Measurements from ENCODE around the gene GNAO1.

The GNAO1 gene

GRCh38 chr16:56307534-56307873, 116.2 kb downstream of the GNAO1 start:
- no peak for DNase-seq

DNA sequence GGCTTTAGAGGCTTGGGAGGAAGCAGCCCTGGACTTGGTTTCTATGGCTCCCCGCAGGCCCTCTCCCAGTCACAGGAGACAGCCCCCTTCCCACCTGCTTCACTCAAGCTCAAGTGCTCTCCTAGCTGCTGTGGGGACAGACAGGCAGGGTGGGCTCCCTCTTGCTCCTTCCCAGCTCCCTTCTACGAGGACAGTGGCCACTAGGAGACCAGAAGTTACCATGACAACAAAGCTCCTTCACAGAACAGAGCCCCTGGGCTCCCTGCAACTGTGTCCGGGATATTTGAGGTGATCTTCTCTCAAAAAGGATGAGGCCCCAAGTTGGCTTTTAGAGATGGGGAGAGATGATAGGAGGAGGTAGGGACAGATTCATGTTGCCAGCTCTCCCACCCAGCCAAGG, 117.7 kb downstream of the GNAO1 start:
- no peak for DNase-seq

GRCh38 chr16:56310690-56311089, 119.4 kb downstream of the GNAO1 start:
- peak in 4 of 56 donors; percentile 15 to 65 (median 37) for DNase-seq

GRCh38 chr16:56311208-56312027, 120.1 kb downstream of the GNAO1 start:
- DNase-seq: no peak

GRCh38 chr16:56312028-56312300, 120.7 kb downstream of the GNAO1 start:
- DNase-seq: no peak

DNA sequence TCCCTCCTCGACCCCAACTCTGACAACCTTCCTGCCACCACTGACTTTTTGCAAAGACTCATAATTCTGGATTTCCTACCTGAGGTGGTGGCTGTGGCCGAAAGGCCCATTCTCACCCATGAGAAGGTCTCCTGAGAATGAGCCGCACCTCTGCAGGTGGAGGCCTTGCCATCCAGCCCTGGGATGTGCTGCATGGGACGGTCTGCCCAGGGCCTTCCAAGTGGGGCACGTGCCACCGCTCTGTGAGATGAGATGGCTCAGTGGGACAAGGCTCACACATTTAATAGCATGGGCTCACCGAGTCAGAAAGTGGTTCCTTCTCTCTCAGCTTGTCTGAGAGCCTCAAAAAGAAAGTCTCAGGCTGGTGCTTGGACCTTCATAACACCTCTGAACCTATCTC, 121.3 kb downstream of the GNAO1 start:
- DNase-seq: no peak

DNA sequence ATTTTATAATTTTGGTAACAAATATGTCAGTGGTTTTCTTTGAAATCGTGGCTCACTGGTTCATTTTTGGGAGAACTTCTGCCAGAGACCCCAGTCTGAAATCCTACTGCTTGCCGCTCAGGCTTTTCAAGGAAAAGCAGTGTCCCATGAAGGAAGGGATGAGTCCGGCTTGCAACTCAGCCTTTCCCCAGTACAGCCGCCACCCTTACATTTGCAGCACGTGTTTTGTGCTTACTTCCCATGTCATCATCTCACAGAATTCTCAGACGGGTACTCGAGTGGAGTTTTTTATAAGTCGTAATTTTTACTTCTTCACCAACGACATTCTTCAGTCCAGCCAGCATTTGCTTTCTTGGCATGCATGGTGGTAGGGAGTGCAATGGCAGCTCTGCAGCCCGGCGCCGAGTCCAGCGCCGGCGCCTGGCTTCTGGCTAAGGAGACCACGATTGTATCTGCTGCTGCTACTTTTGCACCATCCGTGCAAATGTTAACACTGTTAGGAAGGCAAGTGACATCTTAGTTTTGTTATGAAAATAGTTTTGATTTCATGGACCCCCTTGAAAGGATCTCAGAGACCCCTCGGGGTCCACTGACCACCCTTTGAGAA, 123.1 kb downstream of the GNAO1 start:
- DNase-seq: no peak

- DNase-seq: no peak
Observed at GRCh38 chr16:56315955-56316354, 124.7 kb downstream of the GNAO1 start.

DNA sequence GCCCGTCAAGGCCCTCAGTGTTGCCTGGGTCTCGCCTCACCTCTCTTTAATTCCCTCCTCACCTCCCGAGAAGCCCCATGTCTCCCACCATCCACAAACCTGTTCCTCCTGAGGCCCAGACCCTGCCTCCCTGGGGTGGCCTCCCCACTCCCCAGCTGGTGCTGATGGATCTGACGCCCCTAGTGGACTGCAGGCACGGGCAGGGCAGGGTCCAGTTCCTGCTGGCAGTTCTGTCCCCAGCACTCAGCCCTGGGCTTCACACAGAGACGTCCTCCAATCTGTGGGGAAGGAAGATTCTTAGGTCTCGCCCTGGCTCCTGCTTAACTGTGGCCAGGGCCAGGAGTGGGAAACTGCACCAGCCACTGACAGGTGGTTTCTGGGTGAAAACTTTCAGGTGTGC, 125.3 kb downstream of the GNAO1 start:
- peak in 1 of 56 donors; percentile 21 for DNase-seq

GRCh38 chr16:56317998-56318826, 126.9 kb downstream of the GNAO1 start:
- DNase-seq: peak in 54 of 56 donors; percentile 45 to 95 (median 82)

DNA sequence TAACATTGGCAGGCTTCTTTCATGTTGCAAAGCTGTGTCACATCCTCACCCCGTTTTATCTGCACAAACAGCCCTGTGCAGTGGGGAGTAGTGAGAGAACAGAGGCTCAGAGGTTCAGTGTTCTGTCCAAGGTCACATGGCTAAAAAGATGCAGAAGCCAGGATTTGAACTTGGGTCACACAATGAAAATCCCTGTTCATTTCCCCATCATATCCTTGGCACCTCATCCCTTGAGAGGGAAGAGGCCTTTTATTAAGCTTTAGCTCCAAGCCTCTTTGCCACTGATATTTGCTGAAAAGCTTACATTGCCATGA, 127.5 kb downstream of the GNAO1 start:
- peak in 1 of 56 donors; percentile 52 for DNase-seq

GRCh38 chr16:56319376-56319775, 128.1 kb downstream of the GNAO1 start:
- DNase-seq: peak in 28 of 56 donors; percentile 32 to 82 (median 50)

DNA sequence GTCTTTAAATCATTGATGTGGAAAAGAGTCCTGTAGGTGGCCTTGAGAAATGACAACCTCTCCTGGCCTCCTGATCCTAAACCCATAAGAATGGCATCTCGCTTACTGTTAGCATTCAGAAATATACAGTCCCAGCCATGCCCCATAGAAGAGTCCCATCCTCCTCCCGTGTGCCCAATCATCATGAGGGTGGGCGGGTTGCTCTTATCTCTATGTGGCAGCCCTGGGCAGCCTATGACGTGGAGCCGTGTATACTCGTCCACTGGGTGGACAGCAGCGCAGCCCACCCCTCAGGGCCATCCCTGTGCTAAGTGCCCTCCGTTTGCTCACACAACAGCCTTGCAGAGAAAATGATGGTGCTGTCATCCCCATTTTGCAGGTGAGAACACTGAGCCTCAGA, 128.8 kb downstream of the GNAO1 start:
- DNase-seq: no peak

DNA sequence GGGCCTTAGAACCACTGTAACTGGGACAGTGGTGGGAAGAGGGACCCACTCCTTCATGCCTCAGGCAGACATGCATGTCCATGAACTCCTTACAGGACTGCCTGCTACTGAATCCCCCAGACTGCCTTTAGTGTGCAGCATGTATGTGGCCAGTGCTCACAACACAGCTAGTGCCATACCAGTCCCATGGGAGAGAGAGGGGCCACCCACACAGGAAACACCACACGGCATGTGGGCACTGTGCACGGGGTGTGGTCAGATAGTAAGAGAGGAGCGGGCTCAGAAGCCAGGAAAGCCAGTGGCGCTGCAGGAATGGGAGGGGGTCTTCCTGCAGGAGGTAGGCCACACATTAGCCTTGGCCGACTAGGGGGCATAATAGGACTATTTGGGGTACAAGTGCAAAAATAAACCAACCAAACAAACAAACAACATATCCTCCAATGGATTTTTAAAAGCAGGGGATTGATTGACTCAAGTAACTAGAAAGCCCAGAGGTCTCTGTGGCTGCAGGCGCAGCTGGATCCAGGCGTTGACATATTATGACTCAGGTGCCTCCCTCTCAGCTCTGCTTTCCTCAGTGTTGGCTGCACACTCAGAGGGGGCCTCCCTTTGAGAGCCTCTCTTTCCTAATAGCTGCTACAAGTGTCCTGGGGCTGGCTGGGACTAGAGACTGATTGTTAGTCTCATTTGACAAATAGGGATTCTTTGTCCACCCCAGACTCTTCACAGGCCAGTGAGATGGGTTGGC, 129.7 kb downstream of the GNAO1 start:
- no peak for DNase-seq

- no peak for DNase-seq
Observed at GRCh38 chr16:56321571-56321970, 130.3 kb downstream of the GNAO1 start.

DNA sequence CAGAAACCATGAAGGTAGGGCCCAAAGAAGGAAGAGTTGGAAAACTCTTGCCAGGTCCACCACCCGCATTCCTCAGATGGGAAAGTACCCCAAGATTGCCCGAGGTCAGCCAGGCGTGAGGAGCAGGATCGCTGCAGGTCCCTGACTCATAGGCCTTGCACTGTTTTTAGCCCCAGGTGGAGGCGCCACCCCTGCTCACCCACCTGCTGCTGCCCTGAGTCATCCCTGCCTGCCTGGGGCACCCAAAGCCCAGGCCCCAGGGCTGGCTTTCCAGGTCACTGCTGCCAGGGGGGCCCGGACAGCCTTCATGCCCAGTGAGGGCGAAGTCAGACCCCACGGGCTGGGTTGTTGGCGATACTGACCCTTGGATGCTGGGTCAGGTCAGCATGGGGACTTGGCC, 133.1 kb downstream of the GNAO1 start:
- no peak for DNase-seq

DNA sequence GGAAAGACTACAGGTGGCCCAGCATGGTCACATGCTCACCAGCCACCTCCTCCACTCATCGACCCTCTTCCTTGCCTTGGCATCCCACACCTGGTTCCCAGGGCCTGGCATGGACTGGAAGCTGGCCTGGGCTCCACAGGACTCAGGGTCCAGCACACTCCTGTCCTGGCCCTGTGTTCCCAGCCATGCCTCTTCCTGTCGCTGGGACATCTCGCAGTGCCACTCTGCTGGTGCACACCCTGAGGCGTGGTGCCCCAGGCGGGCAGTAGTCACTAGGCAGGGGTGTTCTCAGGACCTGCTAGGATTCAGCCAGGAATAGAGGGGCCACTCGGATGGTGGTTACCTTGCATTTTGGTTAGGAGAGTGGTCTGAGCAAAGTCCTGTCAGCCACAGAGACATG, 134.7 kb downstream of the GNAO1 start:
- no peak for DNase-seq

DNA sequence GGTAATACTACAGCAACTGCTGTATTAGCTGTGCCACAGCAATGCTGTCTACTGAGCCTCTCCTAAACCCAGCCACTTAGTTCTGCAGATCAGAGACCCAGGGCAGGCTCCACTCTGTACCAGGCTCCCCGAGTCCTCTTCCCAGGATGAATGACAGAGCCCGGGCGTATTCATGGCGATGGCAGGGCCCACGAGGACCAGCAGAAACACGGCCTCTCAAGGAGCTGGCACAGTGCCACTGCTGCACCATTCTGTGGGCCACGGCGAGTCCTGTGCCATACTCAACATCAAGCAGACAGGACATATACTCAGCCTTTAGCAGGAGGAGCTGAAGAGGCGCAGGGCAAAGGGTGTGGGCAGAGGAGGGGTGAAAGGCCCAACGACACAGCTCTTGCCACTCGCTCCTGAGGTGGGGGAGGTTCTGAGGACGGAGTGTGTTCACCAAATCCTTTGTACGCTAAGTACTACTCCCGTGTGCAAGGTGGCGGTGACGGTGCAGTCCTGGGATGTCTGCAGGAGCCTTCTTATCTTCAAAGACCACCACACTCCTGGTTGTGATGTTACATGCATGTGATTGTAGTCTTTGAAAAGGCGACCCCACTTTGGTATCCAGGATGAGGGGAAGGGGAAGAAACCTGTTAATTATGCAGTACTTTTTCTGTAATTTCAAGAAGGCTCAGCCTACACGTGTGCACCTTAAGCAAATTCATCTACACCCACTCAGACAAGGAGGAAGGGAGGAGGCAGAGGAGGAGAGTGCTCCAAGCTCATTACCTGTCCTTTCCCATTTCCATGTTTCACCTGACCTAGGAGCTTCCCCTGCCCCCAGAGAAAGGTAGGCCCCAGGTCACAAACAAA, 136.0 kb downstream of the GNAO1 start:
- peak in 16 of 56 donors; percentile 21 to 55 (median 42) for DNase-seq

GRCh38 chr16:56327929-56328258, 136.6 kb downstream of the GNAO1 start:
- DNase-seq: no peak

DNA sequence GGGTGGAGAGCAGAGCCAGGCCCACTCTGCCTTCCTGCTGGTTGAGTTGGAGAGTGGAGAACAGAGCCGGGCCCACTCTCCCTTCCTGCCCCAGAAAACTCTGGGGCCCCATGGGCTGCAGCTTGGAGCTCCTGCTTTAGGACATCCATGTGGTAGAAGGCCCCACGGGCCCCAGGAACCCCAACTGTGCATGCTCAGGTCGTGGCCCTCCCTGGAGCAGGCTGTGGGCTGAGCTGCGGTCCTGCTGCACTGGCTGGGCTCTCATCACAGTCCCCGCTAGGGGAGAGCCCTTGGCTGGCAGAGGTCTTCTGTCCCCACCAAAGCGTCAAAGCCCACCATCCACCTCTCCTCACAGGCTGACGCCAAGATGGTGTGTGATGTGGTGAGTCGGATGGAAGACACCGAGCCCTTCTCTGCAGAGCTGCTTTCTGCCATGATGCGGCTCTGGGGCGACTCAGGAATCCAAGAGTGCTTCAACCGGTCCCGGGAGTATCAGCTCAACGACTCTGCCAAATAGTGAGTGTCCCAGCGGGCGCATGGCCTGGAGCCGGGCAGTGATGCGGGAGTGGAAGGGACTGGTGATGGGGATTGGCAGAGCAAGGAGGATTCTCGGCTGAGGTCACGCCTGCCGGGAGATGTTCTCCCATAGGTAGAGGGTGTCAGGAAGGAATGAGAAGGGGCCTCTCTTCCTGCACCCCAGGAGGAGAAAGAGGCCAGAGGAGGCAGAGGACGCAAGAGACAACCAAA, 137.2 kb downstream of the GNAO1 start:
- DNase-seq: no peak
